Prostate gland (tissue), 2 donors: Measurements from ENCODE around the gene ZNF134.

Source experiments
- CTCF ChIP-seq, 4 experiments: fragments of 200-600 bp in 2 of 4; fragments of 450-650 bp in 2 of 4; sonication (generic) in 2 of 4; IDR thresholded peaks; 1 replicate in 3 of 4; 2 replicates in 1 of 4; pipeline ENCODE4 v1.5.1; 2016 to 2019; ENCODE audit warnings: antibody characterized with exemption in 4 of 4, mild to moderate bottlenecking in 2 of 4, moderate library complexity in 2 of 4
- POLR2A ChIP-seq: fragments of 450-650 bp; IDR thresholded peaks from one replicate; pipeline ENCODE4 v1.6.1; 2016; ENCODE audit warnings: antibody characterized with exemption, mild to moderate bottlenecking

- TF ChIP-seq CTCF (IDR thresholded peaks at IDR 0.05), result no peak
- TF ChIP-seq POLR2A, result no peak
Measured at GRCh38 chr19:57583104-57583520, 30.9 kb upstream of the ZNF134 start.
